Keratinocyte (primary cell): Measurements from ENCODE around the gene GREB1.

Experiments used
- EZH2 ChIP-seq: IDR thresholded peaks from one replicate; pipeline ENCODE4 v1.6.1; 2012; ENCODE audit warnings: inconsistent platforms, mild to moderate bottlenecking, low read length, moderate library complexity
- TF ChIP-seq, protein P1 (sequence below), 3 experiments: IDR thresholded peaks in 1 of 3; conservative IDR thresholded peaks in 1 of 3; optimal IDR thresholded peaks in 1 of 3; 2 replicates in 2 of 3; 3 replicates in 1 of 3; pipeline versions ENCODE3 to v1.5.1; 2011; ENCODE audit warnings: low read length in 3 of 3, mild to moderate bottlenecking in 3 of 3, moderate library complexity in 2 of 3, control low read depth in 1 of 3, inconsistent platforms in 1 of 3; ENCODE audit not compliant: insufficient read depth in 2 of 3; ENCODE audit errors: extremely low read depth in 1 of 3

DNA sequence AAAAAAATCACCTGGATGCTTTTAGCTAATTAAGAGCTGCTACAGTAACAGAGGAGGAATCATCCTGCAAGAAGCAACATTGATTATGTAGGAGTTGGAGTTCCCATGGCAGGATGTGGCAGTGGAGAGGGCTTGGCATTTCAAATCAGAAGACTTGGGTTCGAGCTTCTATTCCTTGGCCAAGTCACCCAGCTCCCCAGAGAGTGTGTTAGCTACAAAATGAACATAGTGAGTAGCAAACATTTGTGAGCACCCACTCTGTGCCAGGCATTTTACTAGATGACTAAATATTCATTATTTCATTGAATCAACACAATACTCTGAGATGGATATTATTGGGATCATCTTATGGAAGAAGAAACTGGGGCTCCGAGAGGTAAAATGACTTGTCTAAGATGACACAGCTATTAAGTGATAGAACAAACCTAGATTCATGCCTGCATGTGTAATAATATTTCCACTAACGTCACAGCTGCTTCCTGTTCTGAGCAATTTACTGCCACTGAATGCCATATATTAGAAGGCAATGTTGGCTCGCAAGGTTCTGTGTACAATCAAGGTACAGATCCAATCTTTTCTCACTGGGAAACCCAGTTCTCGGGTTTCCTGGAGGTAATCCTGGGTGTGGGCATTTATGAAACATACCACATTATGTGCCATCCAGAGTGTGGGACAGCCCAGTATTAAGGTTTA, 118.2 kb downstream of the GREB1 start:
- TF ChIP-seq, protein P1, sequence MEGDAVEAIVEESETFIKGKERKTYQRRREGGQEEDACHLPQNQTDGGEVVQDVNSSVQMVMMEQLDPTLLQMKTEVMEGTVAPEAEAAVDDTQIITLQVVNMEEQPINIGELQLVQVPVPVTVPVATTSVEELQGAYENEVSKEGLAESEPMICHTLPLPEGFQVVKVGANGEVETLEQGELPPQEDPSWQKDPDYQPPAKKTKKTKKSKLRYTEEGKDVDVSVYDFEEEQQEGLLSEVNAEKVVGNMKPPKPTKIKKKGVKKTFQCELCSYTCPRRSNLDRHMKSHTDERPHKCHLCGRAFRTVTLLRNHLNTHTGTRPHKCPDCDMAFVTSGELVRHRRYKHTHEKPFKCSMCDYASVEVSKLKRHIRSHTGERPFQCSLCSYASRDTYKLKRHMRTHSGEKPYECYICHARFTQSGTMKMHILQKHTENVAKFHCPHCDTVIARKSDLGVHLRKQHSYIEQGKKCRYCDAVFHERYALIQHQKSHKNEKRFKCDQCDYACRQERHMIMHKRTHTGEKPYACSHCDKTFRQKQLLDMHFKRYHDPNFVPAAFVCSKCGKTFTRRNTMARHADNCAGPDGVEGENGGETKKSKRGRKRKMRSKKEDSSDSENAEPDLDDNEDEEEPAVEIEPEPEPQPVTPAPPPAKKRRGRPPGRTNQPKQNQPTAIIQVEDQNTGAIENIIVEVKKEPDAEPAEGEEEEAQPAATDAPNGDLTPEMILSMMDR (optimal IDR thresholded peaks at IDR 0.05 in 1 of 3, IDR thresholded peaks at IDR 0.05 in 1 of 3, conservative IDR thresholded peaks at IDR 0.05 in 1 of 3; ENCODE audit: extremely low read depth in 1 of 3, insufficient read depth in 2 of 3, low read length in 3 of 3) = no peak
- no peak for TF ChIP-seq EZH2
